DOHH2 (cell line): ENCODE data around the gene TTC33.

Experiments used
- EZH2phosphoT487 ChIP-seq: fragments of 200-600 bp; sonication (generic); IDR thresholded peaks from 2 replicates; pipeline ENCODE4 v1.6.1; 2017; ENCODE audit warnings: borderline replicate concordance, mild to moderate bottlenecking, antibody characterized with exemption, low read length, moderate library complexity, mixed read lengths
- TF ChIP-seq, protein P1 (sequence below): fragments of 200-600 bp; sonication (generic); IDR thresholded peaks from one replicate; pipeline ENCODE4 v1.5.1; 2014; ENCODE audit warnings: antibody characterized with exemption, mild to moderate bottlenecking, low read depth, low read length; ENCODE audit not compliant: poor library complexity, severe bottlenecking

DNA sequence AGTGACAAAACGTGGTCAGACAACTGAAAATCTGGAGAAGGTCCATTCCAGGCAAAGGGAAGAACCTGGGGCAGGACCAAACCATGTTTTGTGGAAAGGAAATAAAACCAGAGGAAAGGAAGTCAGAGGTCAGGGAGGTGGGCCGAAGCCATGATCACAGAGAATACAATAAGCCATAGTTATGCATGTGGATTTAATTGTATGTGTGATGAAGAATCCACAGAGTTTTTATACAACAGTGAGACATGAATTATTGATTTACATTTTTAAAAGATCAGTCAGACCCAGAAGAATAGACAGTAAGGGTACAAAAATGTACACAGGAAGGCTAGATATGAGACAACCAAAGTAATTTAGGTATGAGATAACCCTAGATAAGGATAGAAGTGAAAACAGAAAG is 20.8 kb downstream of the TTC33 start:
- TF ChIP-seq, protein P1, sequence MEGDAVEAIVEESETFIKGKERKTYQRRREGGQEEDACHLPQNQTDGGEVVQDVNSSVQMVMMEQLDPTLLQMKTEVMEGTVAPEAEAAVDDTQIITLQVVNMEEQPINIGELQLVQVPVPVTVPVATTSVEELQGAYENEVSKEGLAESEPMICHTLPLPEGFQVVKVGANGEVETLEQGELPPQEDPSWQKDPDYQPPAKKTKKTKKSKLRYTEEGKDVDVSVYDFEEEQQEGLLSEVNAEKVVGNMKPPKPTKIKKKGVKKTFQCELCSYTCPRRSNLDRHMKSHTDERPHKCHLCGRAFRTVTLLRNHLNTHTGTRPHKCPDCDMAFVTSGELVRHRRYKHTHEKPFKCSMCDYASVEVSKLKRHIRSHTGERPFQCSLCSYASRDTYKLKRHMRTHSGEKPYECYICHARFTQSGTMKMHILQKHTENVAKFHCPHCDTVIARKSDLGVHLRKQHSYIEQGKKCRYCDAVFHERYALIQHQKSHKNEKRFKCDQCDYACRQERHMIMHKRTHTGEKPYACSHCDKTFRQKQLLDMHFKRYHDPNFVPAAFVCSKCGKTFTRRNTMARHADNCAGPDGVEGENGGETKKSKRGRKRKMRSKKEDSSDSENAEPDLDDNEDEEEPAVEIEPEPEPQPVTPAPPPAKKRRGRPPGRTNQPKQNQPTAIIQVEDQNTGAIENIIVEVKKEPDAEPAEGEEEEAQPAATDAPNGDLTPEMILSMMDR: no peak
- TF ChIP-seq EZH2phosphoT487: no peak
